Activated effector memory CD4-positive, alpha-beta T cell treated with anti-CD3 and anti-CD28 coated beads, Interleukin-2, amount 50 U/mL, for 16 hours (primary cell): Measurements from ENCODE around the gene GPR107.

Experiments
- DNase-seq: peaks from one replicate; pipeline ENCODE4 v3.0.0-alpha.2; 2020

The GPR107 gene

DNA sequence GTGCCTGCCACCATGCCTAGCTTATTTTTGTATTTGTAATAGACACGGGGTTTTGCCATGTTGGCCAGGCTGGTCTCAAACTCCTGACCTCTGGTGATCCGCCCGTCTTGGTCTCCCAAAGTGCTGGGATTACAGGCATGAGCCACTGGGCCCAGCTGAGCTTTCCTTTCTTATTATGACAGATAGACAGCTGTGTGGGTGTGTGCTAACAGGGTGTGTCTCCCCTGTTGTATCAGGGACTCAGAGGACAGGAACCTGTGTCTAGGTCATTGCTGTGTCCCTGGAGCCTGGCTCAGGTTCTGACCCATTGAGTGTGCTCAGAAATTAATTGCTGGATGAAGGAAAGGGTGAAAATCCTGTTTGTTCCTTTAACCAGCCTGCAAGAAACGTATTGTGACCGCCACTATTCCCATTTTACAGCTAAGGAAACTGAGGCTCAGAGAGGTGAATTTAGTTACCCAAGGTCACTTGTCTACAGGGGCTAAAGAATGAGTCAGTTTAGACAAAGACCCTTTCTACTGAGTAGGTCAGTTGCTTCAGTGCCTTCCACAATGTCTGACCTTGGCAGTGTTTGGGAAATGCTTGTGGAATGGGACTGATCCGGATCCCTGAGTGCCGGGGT, 135.3 kb downstream of the GPR107 start:
- no peak for DNase-seq
